ENCODE results near the gene KCNK5.

The KCNK5 gene

GRCh38 chr6:39226639-39227329 lies 2.5 kb downstream of the KCNK5 start:
- no peak overlapping the region for H3K27ac ChIP-seq (ENCODE audit: insufficient read depth, low read length, poor library complexity, severe bottlenecking)
- no peak for DNase-seq
- H3K4me3 ChIP-seq (ENCODE audit: insufficient read depth, low read depth, low read length, poor library complexity, severe bottlenecking) = no peak overlapping the region
- H3K9me3 ChIP-seq (ENCODE audit: control insufficient read depth, low read length) = no peaks in the 10 kb centered on the region
- H3K27me3 ChIP-seq (replicated peaks; ENCODE audit: control insufficient read depth, insufficient read depth, low read length, poor library complexity, severe bottlenecking) = no peaks in the 10 kb centered on the region
- peaks cover 16% of the 10 kb centered on the region for H3K4me1 ChIP-seq (ENCODE audit: control insufficient read depth, insufficient read depth, low read length, poor library complexity, severe bottlenecking)
- no peaks in the 10 kb centered on the region for H3K36me3 ChIP-seq (ENCODE audit: control insufficient read depth, insufficient read depth, low read length)

- peaks cover 16% of the 10 kb centered on the region for H3K4me1 ChIP-seq (ENCODE audit: control insufficient read depth, insufficient read depth, low read length, poor library complexity, severe bottlenecking)
- no peaks in the 10 kb centered on the region for H3K36me3 ChIP-seq (ENCODE audit: control insufficient read depth, insufficient read depth, low read length)
- no peak overlapping the region for H3K4me3 ChIP-seq (ENCODE audit: insufficient read depth, low read depth, low read length, poor library complexity, severe bottlenecking)
- H3K27ac ChIP-seq (ENCODE audit: insufficient read depth, low read length, poor library complexity, severe bottlenecking) = no peak overlapping the region
- no peak for DNase-seq
- H3K9me3 ChIP-seq (ENCODE audit: control insufficient read depth, low read length) = no peaks in the 10 kb centered on the region
- no peaks in the 10 kb centered on the region for H3K27me3 ChIP-seq (replicated peaks; ENCODE audit: control insufficient read depth, insufficient read depth, low read length, poor library complexity, severe bottlenecking)
Measured at GRCh38 chr6:39225946-39226437, 3.3 kb downstream of the KCNK5 start.

GRCh38 chr6:39225543-39225942 lies 3.7 kb downstream of the KCNK5 start:
- peaks cover 16% of the 10 kb centered on the region for H3K4me1 ChIP-seq (ENCODE audit: control insufficient read depth, insufficient read depth, low read length, poor library complexity, severe bottlenecking)
- no peaks in the 10 kb centered on the region for H3K9me3 ChIP-seq (ENCODE audit: control insufficient read depth, low read length)
- DNase-seq = no peak
- H3K4me3 ChIP-seq (ENCODE audit: insufficient read depth, low read depth, low read length, poor library complexity, severe bottlenecking) = no peak overlapping the region
- no peak overlapping the region for H3K27ac ChIP-seq (ENCODE audit: insufficient read depth, low read length, poor library complexity, severe bottlenecking)
- no peaks in the 10 kb centered on the region for H3K36me3 ChIP-seq (ENCODE audit: control insufficient read depth, insufficient read depth, low read length)
- no peaks in the 10 kb centered on the region for H3K27me3 ChIP-seq (replicated peaks; ENCODE audit: control insufficient read depth, insufficient read depth, low read length, poor library complexity, severe bottlenecking)

GRCh38 chr6:39224523-39225182 lies 4.6 kb downstream of the KCNK5 start:
- Histone ChIP-seq H3K4me3 (ENCODE audit: insufficient read depth, low read depth, low read length, poor library complexity, severe bottlenecking) (no peak overlapping the region), H3K36me3 (ENCODE audit: control insufficient read depth, insufficient read depth, low read length) (no peaks in the 10 kb centered on the region), H3K27ac (ENCODE audit: insufficient read depth, low read length, poor library complexity, severe bottlenecking) (no peak overlapping the region), H3K27me3 (replicated peaks; ENCODE audit: control insufficient read depth, insufficient read depth, low read length, poor library complexity, severe bottlenecking) (no peaks in the 10 kb centered on the region), H3K4me1 (ENCODE audit: control insufficient read depth, insufficient read depth, low read length, poor library complexity, severe bottlenecking) (peaks cover 16% of the 10 kb centered on the region), H3K9me3 (ENCODE audit: control insufficient read depth, low read length) (no peaks in the 10 kb centered on the region)
- no peak for DNase-seq

- Histone ChIP-seq H3K4me3 (ENCODE audit: insufficient read depth, low read depth, low read length, poor library complexity, severe bottlenecking) (no peak overlapping the region), H3K27me3 (replicated peaks; ENCODE audit: control insufficient read depth, insufficient read depth, low read length, poor library complexity, severe bottlenecking) (no peaks in the 10 kb centered on the region), H3K36me3 (ENCODE audit: control insufficient read depth, insufficient read depth, low read length) (no peaks in the 10 kb centered on the region), H3K9me3 (ENCODE audit: control insufficient read depth, low read length) (no peaks in the 10 kb centered on the region), H3K4me1 (ENCODE audit: control insufficient read depth, insufficient read depth, low read length, poor library complexity, severe bottlenecking) (peaks cover 14% of the 10 kb centered on the region), H3K27ac (ENCODE audit: insufficient read depth, low read length, poor library complexity, severe bottlenecking) (no peak overlapping the region)
- no peak for DNase-seq
Measured at GRCh38 chr6:39224011-39224410, 5.3 kb downstream of the KCNK5 start.

- Histone ChIP-seq H3K27ac (ENCODE audit: insufficient read depth, low read length, poor library complexity, severe bottlenecking) (no peak overlapping the region), H3K9me3 (ENCODE audit: control insufficient read depth, low read length) (no peaks in the 10 kb centered on the region), H3K27me3 (replicated peaks; ENCODE audit: control insufficient read depth, insufficient read depth, low read length, poor library complexity, severe bottlenecking) (no peaks in the 10 kb centered on the region), H3K36me3 (ENCODE audit: control insufficient read depth, insufficient read depth, low read length) (no peaks in the 10 kb centered on the region), H3K4me1 (ENCODE audit: control insufficient read depth, insufficient read depth, low read length, poor library complexity, severe bottlenecking) (peaks cover 9% of the 10 kb centered on the region), H3K4me3 (ENCODE audit: insufficient read depth, low read depth, low read length, poor library complexity, severe bottlenecking) (no peak overlapping the region)
- no peak for DNase-seq
Measured at GRCh38 chr6:39223555-39223954, 5.7 kb downstream of the KCNK5 start.

- no peaks in the 10 kb centered on the region for H3K36me3 ChIP-seq (ENCODE audit: control insufficient read depth, insufficient read depth, low read length)
- no peak for DNase-seq
- H3K9me3 ChIP-seq (ENCODE audit: control insufficient read depth, low read length) = no peaks in the 10 kb centered on the region
- no peak overlapping the region for H3K4me3 ChIP-seq (ENCODE audit: insufficient read depth, low read depth, low read length, poor library complexity, severe bottlenecking)
- peaks cover 5% of the 10 kb centered on the region for H3K4me1 ChIP-seq (ENCODE audit: control insufficient read depth, insufficient read depth, low read length, poor library complexity, severe bottlenecking)
- H3K27ac ChIP-seq (ENCODE audit: insufficient read depth, low read length, poor library complexity, severe bottlenecking) = no peak overlapping the region
- H3K27me3 ChIP-seq (replicated peaks; ENCODE audit: control insufficient read depth, insufficient read depth, low read length, poor library complexity, severe bottlenecking) = no peaks in the 10 kb centered on the region
Measured at GRCh38 chr6:39223061-39223460, 6.2 kb downstream of the KCNK5 start.

- Histone ChIP-seq H3K4me1 (ENCODE audit: control insufficient read depth, insufficient read depth, low read length, poor library complexity, severe bottlenecking) (peaks cover 4% of the 10 kb centered on the region), H3K27me3 (replicated peaks; ENCODE audit: control insufficient read depth, insufficient read depth, low read length, poor library complexity, severe bottlenecking) (no peaks in the 10 kb centered on the region), H3K4me3 (ENCODE audit: insufficient read depth, low read depth, low read length, poor library complexity, severe bottlenecking) (no peak overlapping the region), H3K27ac (ENCODE audit: insufficient read depth, low read length, poor library complexity, severe bottlenecking) (no peak overlapping the region), H3K9me3 (ENCODE audit: control insufficient read depth, low read length) (no peaks in the 10 kb centered on the region), H3K36me3 (ENCODE audit: control insufficient read depth, insufficient read depth, low read length) (no peaks in the 10 kb centered on the region)
- no peak for DNase-seq
Measured at GRCh38 chr6:39221779-39222641, 7.3 kb downstream of the KCNK5 start.

GRCh38 chr6:39221115-39221514 lies 8.2 kb downstream of the KCNK5 start:
- Histone ChIP-seq H3K36me3 (ENCODE audit: control insufficient read depth, insufficient read depth, low read length) (no peaks in the 10 kb centered on the region), H3K4me3 (ENCODE audit: insufficient read depth, low read depth, low read length, poor library complexity, severe bottlenecking) (no peak overlapping the region), H3K4me1 (ENCODE audit: control insufficient read depth, insufficient read depth, low read length, poor library complexity, severe bottlenecking) (peaks cover 4% of the 10 kb centered on the region), H3K9me3 (ENCODE audit: control insufficient read depth, low read length) (no peaks in the 10 kb centered on the region), H3K27me3 (replicated peaks; ENCODE audit: control insufficient read depth, insufficient read depth, low read length, poor library complexity, severe bottlenecking) (no peaks in the 10 kb centered on the region), H3K27ac (ENCODE audit: insufficient read depth, low read length, poor library complexity, severe bottlenecking) (no peak overlapping the region)
- DNase-seq = no peak
